NCI-H2196 (cell line): Measurements from ENCODE around the gene RBFOX1.

ENCODE experiments used
- DNase-seq: peaks from one replicate; lab custom pipeline; 2025; ENCODE audit not compliant: unreplicated experiment; lab: John Stamatoyannopoulos, UW

The RBFOX1 gene

DNA sequence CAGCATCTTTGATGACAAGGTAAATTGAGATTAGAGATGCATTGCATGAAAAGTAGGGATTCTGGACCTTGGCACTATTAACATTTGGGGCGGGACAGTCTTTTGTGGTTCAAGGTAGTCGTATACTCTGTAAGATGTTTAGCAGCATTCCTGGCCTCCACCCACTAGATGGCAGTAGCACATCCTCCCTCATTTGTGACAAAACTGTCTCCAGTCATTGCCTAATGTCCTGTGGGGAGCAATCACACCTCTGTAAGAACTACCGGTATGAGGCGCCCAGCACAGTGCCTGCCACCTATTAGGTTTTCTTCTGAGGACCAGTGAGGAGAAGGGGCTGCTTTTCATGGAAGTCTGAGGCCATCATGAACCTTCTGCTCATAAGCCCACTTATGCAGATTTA, 180.8 kb downstream of the RBFOX1 start:
- no peak for DNase-seq

DNA sequence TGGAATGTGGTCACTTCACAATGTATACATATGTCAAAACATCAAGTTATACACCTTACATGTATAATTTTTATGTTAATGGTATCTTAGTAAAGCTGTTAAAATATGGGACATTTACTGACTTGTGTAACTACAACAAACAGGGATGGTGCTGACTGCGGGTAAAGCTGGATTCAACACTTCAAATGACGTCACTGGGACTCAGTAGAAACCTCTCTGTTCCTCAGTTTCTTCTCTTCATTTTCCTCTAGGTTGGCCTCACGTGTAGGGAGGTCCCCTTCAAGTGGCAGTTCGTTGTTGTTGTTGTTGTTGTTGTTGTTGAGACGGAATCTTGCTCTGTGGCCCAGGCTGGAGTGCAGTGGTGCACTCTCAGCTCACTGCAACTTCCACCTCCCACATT, 182.9 kb downstream of the RBFOX1 start:
- DNase-seq: no peak

DNA sequence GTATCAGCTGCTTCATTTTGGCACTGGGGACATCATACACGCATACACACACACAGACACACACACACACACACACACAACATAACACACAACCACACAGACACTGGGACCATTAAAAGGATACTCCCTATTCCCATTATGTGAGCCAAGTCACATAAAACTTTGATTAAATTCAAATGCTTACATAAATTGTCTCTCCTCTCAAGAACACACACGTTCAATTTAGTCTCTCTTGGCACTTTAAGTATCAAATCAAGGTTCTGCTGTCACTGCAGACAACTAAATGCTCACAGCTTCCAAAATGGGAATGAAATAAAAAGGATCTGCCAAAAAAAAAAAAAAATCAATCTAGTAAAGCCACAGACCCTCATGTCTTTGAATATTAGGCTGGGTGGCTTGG, 184.9 kb downstream of the RBFOX1 start:
- DNase-seq: no peak

DNA sequence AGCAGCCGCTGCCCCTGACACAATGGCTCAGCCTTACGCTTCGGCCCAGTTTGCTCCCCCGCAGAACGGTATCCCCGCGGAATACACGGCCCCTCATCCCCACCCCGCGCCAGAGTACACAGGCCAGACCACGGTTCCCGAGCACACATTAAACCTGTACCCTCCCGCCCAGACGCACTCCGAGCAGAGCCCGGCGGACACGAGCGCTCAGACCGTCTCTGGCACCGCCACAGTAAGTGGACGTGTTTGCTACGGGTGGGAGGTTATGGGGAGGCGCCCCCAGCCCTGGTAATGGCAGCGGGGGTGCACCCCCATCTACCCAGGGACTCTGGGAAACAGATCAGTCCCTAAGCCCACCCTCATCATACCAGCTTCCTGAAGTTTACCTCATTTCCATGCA, 185.5 kb downstream of the RBFOX1 start:
- DNase-seq: no peak

DNA sequence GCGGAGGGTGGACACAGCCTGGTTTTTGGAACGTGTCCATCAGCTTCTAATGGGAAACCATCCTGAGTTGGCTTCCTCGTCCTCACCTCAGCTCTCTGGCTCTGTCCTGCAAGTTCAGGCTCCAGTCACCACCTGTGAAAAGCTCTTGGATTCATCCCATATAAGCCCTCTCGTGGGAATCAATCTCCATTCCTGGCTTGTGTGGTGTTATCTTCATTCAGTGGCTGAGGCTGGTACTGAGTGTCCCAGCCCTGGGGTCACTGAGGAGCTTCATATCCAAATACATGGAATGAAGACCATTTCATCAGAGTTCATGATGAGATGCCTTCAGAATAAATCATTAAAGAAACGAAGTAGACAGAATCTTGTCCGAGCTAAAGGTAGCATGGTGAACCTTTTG, 189.2 kb downstream of the RBFOX1 start:
- DNase-seq: no peak

DNA sequence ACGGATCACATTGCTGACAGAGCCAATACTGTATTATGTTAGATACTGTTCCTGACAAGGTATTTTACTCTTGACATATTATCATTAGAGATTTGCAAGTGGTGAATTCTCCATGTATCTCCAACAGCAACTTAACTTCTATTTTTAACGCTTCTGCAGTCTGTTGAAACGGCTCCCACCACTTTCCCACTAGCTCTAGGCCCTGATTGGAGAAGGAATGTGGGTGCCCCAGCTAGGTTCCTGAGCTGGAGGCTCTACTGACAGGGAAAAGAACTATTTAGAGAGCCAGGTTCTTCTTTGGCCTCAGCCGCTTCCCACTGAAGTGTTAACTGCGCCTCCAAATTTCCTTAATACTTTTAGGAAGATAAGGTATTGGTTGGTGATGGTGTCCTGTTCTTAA, 191.8 kb downstream of the RBFOX1 start:
- DNase-seq: no peak

DNA sequence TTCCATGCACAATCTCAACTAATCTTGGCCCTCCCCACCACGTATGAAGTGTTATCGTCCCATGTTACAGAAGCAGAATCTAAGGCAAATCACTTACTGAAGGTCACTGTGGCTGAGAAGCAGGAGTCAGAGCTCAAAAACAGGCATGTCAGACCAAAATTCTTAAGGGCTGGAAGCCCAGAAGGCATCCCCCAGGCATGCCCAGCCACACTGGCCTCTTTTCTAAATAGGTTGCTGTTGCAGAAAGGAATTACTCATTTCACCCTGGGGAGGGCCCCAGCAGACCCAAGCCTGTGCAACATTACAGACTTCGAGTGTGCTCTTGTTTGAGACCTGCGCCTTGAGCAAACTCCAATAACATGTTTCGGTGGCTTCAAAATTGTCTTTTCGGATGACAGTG, 194.1 kb downstream of the RBFOX1 start:
- no peak for DNase-seq

DNA sequence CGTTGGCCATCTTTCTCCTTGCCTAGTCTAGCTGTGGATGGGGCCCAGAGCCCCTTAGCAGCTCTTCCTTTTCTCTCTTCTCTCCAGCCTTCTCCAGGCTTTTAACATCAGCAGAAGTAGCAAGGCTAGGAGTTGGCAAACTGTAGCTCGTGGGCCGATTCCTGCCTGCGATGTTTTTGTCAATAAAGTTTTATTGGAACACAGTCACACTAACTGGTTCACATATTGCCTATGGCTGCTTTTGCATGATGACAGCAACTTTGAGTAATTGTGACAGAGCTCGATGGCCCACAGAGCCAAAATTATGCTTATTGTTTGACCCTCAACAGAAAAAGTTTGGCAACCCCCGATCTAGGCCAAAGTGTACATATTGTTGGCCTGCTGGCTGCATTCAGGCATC, 199.9 kb downstream of the RBFOX1 start:
- DNase-seq: no peak

DNA sequence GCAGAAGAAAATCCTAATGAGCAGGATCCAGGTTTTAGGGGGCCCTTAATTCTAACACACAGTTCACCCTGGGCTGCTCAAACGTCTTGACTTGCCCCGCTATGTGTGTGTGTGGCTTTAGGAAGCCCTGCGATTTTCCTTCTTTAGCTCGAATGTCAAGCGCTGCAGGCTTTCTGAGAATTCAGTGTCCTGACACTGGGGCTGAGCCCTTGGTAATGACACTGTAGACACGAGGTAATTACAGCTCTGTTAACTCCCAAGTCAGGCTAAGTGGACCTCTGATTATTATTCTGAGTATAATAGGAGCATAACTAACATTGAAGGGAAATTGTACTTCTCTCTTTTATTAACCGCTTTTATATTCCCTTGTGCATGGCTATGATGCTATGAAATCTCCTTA, 202.1 kb downstream of the RBFOX1 start:
- no peak for DNase-seq

DNA sequence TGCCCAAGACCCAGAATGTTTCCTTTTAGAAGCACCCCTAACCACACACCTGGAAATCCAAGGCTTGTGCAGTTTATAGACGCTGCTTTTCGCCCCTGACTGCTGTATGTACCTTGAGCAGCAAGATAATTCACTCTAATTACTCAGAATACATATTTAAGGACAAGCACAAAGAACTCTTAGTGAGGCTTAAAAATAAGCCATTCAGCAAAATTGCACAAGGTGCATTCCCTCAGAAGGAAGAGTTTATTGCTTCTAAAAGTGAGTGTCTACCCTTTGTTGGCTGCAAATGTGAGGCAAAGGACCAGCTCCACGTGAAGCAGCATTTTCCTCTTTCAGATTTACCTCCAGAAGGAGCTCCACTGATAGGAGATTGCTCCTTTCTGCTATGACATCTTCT, 208.4 kb downstream of the RBFOX1 start:
- DNase-seq: no peak

DNA sequence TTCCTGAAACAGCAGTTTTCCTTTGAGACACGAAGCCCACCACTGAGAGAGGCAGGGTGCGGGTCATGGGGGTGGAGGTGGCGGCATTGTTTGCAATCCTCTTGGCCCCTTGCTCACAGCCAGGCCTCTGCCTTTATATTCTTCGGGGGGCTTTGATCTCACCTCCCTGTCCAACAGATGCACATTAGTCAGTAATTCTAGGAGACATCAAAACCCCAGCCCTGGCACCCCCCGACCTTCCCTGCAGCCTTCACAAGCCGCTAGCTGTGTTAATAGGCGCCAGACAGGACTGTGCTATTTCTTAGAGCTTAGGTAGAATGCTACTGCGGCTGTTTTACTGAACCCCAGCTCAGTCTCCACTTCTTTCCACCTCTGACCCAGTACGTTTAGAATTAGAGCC, 212.6 kb downstream of the RBFOX1 start:
- no peak for DNase-seq

DNA sequence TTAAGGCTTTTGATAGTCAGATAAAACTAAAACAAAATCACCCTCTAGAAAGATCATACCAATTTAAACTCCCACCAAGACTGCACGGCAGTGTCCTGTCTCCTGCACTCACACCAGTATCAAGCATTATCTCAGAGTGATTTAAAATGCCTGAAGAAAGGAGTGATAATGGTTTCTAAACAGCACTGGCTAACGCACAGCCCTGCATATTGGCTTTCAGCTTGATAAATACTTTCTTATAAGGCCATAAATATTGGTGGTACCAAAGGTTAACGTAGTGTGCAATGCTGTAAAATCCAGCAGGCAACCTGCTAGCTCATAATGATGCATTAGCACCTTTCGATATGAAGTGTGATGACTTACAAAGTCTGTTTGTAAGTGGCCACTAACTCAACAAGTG, 214.3 kb downstream of the RBFOX1 start:
- no peak for DNase-seq

DNA sequence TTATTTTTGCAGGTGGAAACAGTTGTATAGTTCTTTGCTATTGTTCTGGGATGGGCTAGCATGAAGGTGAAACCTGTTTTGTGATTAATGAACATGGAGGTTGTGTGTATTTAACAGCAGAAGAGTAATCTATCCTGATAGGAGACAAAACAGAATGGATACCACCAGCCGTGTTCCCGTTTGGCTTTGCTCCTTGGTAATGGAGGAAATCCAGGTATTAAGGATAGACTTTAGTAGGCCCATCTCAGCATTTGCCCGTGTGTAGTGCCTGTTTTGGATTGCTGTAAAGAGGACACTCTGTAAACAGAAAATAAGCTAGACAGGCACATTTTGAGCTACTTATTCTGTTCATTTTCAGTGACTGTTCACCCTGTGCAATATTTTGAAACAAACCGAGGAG, 215.1 kb downstream of the RBFOX1 start:
- no peak for DNase-seq

DNA sequence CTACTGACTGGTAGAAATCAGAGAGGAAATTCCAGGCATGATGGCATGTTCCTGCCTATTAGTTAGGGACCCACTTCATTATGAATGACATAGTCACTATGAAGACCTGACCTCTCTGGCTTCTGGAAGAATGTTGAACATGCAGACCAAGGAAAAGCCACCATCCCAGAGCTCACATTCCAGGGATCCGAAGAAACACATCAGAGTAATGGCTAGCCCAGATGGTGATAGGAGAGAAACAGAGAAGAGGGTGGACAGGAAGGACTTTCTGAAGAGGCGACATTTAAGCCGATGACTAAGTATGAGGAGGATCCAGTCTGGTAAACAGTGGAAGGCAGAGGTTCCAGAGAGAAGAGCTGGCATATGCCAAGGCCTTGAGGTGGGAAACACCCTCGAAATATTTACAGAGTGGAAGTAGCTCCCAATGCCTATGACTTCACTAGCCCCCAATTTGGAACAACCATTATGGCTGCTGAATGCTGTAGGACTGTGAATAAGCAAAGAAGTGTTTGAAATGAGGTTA, 216.2 kb downstream of the RBFOX1 start:
- DNase-seq: no peak

DNA sequence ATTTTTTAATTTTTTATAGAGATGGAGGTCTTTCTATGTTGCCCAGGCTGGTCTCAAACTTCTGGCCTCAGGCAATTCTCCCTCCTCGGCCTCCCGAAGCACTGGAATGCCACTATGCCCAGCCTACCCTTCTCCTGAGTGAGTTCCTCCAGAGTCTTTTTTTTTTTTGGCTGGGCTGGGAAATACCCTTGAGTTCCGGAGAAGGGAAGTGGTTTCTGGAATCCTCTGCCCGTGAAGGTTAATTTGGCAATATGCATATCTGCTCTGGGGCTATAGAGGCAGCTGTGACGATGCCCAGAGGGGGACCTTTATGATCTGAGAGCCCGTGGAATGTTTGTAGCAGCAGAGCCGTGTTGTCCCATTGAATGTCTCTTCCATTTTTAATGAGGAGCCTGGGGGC, 217.5 kb downstream of the RBFOX1 start:
- no peak for DNase-seq

DNA sequence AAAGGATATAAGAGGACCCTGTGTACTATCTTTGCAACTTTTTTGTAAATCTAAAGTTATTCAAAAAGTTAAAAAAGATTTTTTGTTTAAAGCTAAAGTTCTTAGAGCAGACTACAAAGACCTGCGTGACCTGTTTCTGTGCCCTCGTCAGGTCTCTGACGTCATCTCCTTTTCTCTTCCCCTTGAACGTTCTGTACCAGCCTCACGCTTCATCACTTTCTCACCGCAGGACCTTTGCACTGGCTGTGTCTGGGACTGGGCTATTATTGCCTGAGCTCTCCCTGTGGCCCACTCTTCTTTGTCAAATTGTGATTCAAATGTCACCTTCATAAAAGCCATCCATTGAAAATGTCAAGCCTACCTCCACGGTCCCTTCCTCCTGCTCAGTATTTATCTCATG, 222.8 kb downstream of the RBFOX1 start:
- DNase-seq: no peak

DNA sequence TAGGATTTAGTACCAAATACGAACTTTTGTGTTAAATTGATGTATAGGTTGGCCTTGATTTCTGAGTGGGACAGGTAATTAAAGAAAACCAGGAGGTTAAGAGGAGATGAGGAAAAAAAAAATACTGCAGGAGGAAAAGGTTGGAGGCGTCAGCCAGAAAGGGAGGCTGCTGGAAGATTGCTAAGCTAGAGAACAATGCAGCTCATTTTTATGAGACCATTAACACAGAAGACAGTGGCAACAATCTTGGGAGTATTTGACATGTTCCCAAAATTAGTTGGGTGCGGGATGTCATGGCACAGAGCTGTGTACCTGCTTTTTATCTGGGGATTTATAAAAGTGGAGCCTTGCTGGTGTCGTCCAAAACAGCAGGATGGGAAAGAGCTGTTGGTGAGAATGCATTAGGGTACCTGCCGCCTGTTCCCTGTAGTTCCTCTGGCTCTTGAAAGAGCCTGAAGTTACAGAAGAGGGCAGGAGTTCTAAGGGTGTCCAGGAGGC, 229.3 kb downstream of the RBFOX1 start:
- DNase-seq: no peak

DNA sequence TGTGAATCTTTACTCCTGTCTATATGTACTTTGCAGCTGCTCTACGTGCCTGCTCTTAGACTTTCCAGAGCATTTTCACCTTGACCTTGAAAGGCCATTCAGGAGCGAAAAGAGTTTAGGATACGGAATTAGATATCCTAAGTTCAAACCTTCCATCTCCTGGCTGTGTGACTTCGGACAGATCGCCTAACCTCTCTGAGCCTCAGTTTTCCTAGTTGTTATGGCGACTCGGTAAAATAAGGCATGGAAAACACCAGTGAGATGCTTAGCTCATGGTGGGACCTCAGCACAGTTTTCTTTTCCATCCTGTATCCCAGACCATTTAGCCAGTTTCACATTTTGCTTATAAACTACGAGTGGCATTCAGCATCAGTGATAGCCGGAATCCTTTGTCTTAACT, 233.7 kb downstream of the RBFOX1 start:
- DNase-seq: no peak

DNA sequence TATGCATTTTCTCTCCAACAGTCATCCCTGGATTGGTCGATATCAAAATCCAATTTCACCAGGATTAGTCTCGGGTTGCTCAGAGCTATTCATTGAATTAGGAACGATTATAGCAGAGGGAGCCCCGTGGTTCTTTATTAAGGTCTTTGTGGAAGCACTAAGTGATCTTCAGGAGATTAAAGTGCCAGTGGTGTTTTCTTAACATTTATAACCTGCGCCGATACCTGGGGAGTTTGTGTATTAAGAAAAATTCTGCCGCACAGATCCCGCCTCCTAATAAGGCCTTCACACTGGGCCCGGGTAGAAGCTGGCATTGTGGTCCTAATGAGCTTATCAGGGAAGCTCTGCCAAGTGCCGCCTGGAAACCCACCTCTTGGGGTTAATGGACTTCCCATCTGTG, 238.7 kb downstream of the RBFOX1 start:
- no peak for DNase-seq

DNA sequence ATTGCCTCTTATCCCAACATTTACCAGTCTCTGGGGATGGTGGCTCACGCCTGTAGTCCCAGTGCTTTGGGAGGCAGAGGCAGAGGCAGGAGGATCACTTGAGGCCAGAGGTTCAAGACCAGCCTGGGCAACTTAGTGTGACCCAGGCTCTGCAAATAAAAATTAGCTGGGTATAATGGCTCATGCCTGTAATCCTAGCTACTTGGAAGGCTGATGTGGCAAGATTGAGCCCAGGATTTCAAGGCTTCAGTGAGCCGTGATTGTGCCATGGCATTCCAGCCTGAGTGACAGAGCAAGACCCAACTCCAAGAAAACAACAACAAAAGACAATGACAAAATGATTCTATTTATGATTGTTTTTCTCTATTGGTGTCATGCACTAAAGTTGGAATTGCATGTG, 244.9 kb downstream of the RBFOX1 start:
- DNase-seq: no peak

DNA sequence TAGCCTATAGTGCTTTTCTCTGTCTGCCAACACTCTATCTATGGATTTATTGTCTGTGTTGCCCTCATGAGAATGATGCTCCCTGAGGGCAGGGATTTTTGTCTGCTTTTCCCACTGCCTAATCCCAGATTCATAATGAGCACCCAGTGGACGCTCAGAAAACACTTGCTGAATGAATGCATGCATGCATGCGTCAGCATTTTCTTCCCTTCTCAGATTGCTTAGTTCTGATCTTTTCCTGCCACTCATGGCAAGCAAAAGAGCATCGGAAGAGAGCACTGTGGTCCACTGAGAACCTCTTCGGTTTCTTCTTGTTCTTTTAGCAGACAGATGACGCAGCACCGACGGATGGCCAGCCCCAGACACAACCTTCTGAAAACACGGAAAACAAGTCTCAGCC, 246.8 kb downstream of the RBFOX1 start:
- DNase-seq: no peak

DNA sequence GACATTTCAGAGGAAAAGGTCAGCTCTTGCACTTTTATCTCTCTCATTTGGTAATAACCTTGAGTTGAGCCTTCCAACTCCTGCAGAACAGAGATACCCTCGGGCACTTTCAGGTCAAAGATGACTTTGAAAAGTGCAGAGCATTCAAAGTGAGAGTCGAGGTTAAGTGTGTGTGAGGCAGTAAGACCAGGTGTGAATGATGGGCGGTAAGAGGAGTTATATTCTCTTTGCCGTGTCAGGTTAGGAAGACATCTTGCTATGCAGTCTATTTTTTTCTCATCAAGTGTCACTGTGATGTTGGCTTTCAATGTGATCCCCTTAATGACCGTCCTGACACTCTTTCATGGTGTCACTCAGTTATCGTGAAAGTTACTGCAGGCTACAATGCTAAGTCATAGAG, 248.5 kb downstream of the RBFOX1 start:
- DNase-seq: no peak

DNA sequence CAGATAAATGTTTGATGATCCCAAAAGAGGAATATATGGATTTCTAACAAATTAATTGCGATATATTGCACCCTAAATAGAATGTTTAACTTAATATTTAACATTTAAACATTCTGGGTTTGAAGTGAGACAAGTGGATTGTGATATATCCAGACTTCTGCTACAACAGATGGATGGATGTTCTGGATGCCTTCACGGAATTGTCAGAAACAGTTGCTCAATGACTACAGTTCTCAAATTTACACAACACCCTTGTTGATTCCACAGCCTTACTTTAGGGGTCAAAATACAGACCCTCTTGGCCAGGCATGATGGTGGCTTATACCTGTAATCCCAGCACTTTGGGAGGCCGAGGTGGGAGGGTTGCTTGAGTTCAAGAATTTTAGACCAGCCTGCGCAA, 250.8 kb downstream of the RBFOX1 start:
- no peak for DNase-seq

DNA sequence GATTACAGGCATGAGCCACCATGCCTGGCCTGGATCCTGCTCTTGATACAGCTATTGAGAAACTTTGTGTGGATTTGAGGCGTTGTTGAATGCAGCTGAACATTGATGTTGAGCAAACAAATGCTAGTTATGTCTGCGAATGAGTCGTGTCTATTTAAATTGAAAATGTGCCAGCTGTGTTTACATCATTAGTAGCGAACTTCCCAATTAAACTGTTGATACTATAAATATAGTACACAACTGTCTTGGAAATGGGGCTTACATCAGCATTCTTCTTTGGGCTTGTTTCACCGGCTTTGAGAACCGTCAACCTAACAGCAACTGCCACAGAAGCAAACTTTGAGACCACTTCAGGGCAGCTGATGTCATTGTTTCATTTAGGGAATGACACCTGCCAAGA, 251.9 kb downstream of the RBFOX1 start:
- no peak for DNase-seq
